ENCODE measurements around the gene RPL13.

- TF ChIP-seq CTCF (IDR thresholded peaks at IDR 0.05) (no peak), POLR2A (IDR thresholded peaks at IDR 0.05) (no peak)
Measured at GRCh38 chr16:89555265-89555664, 5.2 kb upstream of the RPL13 start.

All from esophagus squamous epithelium (tissue), 4 donors.